Left forelimb (tissue), 1 donor: ENCODE data around the gene TMPRSS11E.
"Not testable (repeated sequence)": the region's sequence is repeated elsewhere in the genome, so short reads cannot be mapped to it uniquely, and the experiment has no call there.

Source experiments
- DNase-seq: peaks from one replicate; pipeline ENCODE4 v3.0.0-alpha.2; 2018; ENCODE audit warnings: low spot score

TMPRSS11E gene

DNA sequence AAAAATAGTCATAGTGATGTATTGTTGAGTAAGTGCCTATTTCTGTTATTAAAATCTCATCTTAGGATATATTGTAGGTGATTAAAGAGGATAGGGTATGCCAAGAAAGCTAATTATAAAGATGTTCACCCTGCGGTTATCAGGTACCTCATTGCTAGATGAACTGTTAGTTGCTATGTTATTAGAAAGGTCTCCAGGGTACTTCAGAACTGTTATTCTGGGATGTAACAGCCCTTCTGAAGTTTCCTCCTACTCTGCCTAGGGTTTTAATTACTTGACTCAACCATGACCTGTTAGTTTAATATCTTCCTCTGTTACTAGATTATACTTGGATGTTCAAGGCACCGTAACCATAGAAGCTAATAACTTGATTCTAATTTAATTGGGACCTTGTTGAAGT, 15.4 kb downstream of the TMPRSS11E start:
- no peak for DNase-seq

DNA sequence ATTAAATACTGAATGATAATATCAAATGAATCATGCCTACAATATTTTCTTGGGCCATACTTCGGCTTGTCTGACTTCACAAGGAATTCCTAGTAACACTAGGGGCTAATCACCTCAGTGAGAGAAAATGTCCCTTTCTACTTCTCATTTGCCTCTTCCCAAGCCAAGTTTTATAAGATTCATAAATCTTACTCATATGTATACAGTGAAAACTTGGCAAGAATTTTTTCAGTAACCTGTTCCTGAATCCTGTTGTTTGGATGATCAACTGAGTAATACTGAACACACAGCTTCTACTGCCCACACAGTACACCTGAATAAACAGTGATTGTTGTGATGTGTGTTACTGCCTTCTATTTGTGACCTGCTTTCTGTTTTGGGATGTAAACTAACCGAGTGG, 16.5 kb downstream of the TMPRSS11E start:
- no peak for DNase-seq

DNA sequence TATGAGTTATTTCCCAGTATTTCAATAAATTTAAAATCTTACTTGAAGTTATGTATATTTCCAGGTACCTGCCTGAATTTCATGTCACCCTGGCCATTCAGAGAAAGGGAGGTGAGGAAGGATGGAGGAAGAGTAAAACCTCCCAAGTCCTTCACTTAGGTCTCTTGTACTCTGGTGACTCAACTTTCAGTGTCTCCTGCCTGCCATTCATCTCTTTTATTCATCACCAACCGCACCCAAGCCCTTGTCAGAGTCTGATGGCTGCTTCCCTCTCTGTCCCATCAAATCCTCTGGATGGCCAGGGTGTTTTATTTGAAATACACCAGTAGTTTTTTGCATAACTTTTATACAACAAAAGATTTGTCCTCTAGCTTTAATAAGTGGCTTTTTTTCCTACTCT, 17.8 kb downstream of the TMPRSS11E start:
- DNase-seq, result no peak

DNA sequence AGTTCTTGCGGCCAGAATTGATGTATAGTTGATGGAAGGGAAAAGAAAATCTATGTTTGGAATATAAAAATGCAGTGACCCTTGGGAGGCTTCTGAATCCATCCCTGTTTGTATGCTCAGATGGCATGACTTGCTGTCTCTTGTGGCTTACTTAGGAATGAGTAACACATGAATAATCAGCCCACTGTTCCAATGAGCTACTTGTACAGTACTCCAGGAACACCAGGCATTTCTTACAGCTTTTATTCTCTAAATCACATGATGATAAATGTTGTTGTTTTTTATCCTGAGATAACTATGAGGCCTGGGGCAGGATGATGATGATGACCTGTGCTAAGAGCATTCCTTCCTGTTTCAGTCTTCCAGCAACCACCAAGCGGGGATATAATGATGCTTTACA, 18.9 kb downstream of the TMPRSS11E start:
- no peak for DNase-seq

DNA sequence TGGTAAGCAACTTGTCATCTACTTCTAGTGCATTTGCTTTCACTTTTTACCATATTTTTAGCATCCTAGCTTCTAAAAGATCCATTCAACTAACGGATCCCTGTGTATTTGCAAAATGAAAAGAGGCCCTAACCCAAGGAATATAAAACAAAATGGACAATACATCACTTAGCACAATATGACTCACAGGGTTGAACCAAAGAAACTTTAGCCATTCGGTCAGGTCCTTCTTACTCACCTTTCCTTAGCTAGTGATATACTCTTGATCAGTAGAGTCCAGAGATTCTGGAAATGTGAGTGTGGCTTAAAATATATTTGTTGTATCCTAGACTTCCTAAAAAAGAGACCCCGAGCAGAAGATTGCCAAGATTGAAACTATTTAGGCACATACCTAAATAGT, 19.5 kb downstream of the TMPRSS11E start:
- DNase-seq, result no peak

DNA sequence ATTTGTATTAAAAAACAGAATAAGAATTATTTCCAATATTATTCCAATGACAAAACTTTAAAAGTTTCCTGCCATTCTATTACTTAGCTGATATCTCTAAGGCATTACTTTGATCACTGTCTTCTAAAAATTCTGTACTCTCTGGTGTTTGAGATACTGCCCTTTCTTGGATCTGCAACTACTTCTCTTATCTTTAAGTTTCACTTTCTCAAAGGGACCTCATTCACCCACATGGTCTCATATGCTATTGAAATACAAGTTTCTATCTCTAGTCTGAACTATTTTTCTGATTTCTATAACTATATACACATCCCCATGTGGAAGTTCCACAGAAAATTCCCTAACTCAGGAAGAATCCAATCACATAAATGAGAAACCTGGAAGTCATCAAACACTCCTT, 22.2 kb downstream of the TMPRSS11E start:
- DNase-seq, result no peak

DNA sequence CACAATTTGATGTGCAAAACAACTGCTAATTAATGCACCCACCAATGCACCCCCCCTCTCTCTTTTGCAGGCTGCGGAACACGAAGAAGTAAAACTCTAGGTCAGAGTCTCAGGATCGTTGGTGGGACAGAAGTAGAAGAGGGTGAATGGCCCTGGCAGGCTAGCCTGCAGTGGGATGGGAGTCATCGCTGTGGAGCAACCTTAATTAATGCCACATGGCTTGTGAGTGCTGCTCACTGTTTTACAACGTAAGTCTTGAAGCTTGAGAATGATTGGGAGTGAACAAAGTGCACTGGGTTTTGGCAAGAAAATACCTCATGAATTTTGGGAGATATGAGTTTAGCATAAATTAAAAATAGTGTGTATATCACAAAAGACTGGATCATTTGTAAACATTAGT, 28.9 kb downstream of the TMPRSS11E start:
- no peak for DNase-seq

DNA sequence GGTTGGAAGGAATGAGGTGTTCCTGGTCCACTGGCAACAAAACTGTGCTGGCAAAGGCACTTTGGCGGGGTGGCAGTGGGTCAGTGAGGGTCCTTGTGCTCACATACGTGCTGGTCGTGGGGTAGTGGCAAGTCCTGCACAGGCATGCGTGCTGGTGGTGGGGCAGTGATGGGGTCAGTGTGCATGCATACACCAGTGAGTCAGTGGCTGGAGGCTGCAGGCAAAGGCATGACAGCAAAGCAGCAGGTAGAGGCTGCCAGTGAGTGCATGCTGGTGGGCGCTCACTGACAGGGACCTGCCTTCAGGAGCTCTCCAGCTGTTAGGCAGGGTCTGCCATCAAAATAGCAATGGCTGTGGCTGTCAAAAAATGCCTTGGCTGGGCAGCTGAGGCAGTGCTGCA, 42.1 kb downstream of the TMPRSS11E start:
- DNase-seq, result no peak

DNA sequence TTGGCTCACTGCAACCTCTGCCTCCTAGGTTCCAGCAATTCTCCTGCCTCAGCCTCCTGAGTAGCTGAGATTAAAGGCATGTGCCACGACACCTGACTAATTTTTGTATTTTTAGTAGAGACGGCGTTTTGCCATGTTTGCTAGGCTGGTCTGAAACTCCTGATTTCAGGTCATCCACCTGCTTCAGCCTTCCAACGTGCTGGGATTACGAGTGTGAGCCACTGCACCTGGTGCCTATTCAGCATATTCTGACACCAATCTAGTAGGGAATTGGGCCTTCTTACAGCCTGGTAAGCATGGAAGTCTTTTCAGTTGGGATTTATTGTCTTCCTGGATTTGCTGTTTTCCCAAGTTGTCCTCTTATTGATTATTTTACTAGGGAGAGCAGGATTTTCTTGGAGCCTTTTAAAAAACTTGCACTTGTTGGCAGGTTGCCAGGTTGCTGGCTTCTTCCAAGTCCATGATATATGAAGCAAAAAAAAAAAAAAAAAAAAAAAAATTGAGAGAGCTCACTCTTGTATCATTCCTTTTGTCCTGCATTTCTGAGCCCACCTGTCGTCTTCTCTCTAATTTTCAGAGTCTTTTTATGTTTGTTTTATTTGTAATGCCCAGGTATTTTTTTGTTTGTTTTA, 43.7 kb downstream of the TMPRSS11E start:
- DNase-seq, result no peak

DNA sequence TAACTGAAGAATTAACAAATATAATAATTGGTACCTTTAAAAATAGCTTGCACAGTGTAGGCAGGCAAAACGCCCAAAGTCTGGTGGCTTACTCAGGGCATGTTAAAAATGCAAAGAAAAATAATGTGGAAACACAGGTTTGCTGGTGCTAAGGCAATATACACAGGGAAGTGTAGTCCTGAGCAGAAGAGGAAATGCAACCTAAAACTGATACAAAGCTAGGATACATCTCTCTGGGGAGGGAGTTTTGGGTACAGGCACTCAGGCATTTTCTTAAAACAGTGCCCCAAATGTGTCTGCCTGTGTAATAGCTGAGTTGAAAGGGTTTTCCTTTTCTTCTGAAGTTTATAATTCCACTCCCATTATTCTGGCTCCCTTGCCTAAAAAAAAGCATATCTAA, 47.4 kb downstream of the TMPRSS11E start:
- no peak for DNase-seq

DNA sequence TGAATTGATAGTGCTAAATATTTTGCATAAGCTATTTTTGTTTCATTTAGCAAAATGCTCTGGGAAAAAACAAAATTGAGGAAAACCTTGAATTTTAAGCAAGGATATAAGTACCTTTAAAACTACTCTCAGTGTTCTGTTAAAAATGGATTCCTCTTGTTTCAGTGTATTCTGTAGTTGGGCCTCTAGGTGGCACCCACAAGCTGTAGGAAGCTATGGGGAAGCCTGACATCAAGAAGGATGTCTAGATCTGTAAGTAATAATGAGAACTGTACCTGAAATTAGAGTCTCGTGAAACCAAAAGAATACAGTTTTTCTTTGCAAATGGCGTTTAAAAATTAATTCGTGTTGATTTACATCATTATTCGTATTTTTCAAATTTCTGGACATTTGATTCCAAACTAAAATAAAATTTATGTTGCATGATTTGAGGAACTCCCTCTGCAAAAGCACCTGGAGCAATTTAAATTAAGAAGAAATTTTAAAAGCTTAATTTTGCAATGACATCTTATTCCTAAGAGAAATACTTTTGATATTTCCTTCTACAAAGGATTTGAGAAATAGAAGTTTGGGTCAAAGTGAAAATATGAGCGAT, 51.2 kb downstream of the TMPRSS11E start:
- DNase-seq, result no peak

DNA sequence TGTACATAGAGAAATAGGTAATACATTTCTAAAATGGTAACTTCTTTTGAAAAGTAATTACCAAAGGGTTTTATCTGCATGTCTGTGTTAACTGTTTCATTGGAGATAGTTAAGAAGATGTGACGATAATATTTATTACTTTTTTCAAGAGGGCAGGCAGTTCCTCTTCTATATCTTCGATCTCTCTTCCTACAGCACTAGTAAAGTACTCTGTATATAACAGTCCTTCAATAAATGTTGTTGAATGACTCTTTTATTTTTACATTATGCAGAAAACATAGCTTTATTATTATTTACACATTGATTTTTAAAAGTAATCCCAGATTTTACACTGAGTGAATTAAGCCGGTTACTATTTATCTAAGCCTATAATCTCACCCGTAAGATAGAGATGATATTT, 51.8 kb downstream of the TMPRSS11E start:
- DNase-seq, result no peak

DNA sequence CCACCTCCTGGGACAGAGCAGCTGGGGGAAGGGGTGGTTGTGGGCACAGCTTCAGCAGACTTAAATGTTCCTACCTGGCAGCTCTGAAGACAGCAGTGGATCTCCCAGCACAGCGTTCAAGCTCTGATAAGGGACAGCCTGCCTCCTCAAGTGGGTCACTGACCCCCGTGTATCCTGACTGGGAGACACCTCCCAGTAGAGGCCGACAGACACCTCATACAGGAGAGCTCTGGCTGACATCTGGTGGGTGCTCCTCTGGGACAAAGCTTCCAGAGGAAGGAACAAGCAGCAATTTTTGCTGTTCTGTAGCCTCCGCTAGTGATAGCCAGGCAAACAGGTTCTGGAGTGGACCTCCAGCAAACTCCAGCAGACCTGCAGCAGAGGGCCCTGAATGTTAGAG, 56.2 kb downstream of the TMPRSS11E start:
- DNase-seq, result not testable (repeated sequence)

DNA sequence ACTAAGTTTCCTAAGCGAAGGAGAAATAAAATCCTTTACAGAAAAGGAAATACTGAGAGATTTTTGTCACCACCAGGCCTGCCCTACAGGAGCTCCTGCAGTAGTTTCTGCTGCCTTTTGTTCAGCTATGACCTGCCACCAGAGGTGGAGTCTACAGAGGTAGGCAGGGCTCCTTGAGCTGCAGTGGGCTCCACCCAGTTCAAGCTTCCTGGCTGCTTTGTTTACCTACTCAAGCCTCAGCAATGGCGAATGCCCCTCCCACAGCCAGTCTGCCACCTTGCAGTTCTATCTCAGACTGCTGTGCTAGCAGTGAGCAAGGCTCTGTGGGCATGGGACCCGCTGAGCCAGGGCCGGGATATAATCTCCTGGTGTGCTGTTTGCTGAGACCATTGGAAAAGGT, 57.6 kb downstream of the TMPRSS11E start:
- DNase-seq, result not testable (repeated sequence)

DNA sequence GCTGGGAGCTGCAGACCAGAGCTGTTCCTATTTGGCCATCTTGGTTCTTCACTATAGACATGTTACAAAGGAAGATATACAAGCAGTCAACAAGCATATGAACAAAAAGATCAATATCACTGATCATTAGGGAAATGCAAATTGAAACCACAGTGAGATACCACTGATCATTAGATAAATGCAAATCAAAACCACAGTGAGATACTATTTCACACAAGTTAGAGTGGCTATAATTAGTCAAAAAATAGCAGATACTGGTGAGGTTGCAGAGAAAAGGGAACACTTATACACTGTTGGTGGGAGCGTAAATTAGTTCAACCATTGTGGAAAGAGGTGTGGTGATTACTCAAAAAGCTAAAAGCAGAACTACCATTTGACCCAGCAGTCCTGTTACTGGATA, 58.2 kb downstream of the TMPRSS11E start:
- DNase-seq, result not testable (repeated sequence)

DNA sequence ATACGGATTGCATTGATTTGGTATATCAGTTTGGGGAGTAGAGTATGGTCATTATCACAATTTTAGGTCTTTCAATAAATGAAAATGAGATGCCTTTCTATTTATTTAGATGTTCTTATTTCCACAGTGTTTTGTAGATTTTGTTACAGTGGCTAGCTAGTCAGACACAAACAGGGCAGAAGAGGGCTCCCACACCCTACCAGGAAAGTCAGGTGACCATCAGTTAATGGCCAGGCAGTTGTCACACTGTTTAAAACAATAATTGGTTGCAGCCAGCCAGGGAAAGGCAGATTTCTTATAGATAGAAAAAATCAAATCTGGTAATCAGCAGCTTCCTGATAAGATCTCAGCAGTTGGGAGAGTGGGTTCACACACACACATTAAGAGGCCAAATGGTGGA, 71.6 kb downstream of the TMPRSS11E start:
- DNase-seq, result no peak

DNA sequence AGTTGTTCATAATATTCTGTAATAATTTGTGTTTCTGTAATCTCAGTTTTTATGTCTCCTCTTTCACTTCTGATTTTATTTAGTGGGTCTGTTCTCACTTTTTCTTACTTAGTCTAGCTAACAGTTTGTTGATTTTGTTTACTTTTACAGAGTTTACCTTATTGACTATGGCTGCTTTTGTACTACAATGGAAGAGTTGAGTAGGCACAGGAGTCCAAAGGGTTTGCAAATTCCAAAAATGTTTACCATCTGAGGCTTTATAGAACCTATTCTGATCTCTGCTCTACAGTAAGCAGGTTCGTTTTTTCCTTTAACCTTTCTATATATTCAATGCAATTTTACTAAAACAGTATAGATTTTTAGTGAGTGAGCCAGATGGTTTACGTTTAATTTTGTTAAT, 73.7 kb downstream of the TMPRSS11E start:
- no peak for DNase-seq

DNA sequence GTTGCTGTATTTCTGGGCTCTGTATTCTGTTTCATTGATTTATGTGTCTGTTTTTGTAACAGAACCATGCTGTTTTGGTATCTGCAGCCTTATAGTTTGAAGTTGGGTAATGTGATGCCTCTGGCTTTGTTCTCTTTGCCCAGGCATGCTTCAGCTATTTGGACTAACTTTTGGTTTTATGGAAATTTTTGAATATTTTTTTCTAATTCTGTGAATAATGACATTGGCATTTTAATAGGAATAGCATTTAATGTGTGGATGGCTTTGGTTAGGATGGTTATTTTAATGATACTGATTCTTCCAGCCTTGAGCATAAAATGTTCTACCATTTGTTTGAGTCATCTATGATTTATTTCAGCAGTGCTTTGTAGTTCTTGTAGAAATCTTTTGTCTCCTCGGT, 75.0 kb downstream of the TMPRSS11E start:
- not testable (repeated sequence) for DNase-seq

DNA sequence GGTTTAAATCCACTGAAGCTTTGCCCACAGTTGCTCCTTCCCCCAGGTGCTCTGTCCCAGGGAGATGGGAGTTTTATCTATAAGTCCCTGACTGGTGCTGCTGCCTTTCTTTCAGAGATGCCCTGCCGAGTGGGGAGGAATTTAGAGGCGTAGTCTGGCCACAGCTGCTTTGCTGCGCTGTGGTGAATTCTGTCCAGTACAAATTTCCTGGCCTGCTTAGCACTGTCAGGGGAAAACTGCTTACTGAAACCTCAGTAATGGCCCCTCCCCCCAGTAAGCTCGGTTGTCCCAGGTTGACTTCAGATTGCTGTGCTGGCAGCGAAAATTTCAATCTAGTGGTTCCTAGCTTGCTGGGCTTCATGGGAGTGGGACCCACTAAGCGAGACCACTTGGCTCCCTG, 88.7 kb downstream of the TMPRSS11E start:
- no peak for DNase-seq

DNA sequence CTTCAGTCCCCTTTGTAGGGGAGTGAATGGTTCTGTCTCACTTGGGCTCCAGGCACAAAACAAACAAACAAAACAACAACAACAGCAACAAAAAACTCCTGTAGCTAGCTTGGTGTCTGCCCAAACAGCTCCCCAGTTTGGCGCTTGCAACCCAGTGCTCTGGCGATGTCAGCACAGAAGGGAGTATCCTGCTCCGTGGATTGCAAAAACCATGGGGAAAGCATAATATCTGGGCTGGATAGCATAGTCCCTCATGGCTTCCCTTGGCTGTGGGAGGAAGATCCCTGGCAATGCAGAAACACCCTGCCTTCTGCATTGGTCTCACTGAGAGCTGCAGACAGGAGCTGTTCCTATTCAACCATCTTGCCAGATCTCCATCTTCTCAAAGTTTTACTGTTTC, 89.1 kb downstream of the TMPRSS11E start:
- DNase-seq, result no peak

DNA sequence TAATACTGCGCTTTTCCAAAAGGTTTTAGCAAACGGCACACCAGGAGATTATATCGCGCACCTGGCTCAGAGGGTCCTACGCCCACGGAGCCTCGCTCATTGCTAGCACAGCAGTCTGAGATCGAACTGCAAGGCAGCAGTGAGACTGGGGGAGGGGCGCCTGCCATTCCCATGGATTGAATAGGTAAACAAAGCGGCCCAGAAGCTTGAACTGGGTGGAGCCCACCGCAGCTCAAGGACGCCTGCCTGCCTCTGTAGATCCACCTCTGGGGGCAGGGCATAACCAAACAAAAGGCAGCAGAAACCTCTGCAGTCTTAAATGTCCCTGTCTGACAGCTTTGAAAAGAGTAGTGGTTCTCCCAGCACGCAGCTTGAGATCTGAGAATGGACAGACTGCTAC, 95.5 kb downstream of the TMPRSS11E start:
- DNase-seq, result not testable (repeated sequence)
